Ishikawa (cell line): ENCODE measurements around the gene DENND5A.

Experiments used
- CEBPB ChIP-seq: IDR thresholded peaks from 2 replicates; pipeline ENCODE4 v1.6.1; 2012
- EP300 ChIP-seq: IDR thresholded peaks from 2 replicates; pipeline ENCODE4 v1.6.1; 2012; ENCODE audit warnings: borderline replicate concordance
- MAX ChIP-seq: IDR thresholded peaks from 2 replicates; pipeline ENCODE4 v1.6.1; 2012
- RAD21 ChIP-seq: IDR thresholded peaks from 2 replicates; pipeline ENCODE4 v1.6.1; 2012; ENCODE audit warnings: low read depth
- TAF1 ChIP-seq: IDR thresholded peaks from 2 replicates; pipeline ENCODE4 v1.6.1; 2012; ENCODE audit warnings: low read depth, mild to moderate bottlenecking
- TEAD4 ChIP-seq: IDR thresholded peaks from 2 replicates; pipeline ENCODE4 v1.6.1; 2012
- ZBTB7A ChIP-seq: IDR thresholded peaks from 2 replicates; pipeline ENCODE4 v1.6.1; 2012; ENCODE audit warnings: low read depth
- TF ChIP-seq, protein P1 (sequence below): IDR thresholded peaks from 2 replicates; pipeline ENCODE4 v1.6.1; 2012; ENCODE audit warnings: low read depth, mild to moderate bottlenecking

GRCh38 chr11:9302448-9302847, 37.3 kb upstream of the DENND5A start:
- TF ChIP-seq EP300: no peak
- no peak for TF ChIP-seq CEBPB
- no peak for TF ChIP-seq RAD21
- TF ChIP-seq MAX: no peak
- TF ChIP-seq ZBTB7A: no peak
- TF ChIP-seq TAF1: no peak
- TF ChIP-seq, protein P1, sequence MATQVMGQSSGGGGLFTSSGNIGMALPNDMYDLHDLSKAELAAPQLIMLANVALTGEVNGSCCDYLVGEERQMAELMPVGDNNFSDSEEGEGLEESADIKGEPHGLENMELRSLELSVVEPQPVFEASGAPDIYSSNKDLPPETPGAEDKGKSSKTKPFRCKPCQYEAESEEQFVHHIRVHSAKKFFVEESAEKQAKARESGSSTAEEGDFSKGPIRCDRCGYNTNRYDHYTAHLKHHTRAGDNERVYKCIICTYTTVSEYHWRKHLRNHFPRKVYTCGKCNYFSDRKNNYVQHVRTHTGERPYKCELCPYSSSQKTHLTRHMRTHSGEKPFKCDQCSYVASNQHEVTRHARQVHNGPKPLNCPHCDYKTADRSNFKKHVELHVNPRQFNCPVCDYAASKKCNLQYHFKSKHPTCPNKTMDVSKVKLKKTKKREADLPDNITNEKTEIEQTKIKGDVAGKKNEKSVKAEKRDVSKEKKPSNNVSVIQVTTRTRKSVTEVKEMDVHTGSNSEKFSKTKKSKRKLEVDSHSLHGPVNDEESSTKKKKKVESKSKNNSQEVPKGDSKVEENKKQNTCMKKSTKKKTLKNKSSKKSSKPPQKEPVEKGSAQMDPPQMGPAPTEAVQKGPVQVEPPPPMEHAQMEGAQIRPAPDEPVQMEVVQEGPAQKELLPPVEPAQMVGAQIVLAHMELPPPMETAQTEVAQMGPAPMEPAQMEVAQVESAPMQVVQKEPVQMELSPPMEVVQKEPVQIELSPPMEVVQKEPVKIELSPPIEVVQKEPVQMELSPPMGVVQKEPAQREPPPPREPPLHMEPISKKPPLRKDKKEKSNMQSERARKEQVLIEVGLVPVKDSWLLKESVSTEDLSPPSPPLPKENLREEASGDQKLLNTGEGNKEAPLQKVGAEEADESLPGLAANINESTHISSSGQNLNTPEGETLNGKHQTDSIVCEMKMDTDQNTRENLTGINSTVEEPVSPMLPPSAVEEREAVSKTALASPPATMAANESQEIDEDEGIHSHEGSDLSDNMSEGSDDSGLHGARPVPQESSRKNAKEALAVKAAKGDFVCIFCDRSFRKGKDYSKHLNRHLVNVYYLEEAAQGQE: no peak
- TF ChIP-seq TEAD4: no peak
